ENCODE data around the gene AP4E1. TPM values are rescaled to one million over a fixed set of nuclear protein-coding genes. Genes with fewer than 3 reads are reported as not detected.
A peak's percentile ranks its signal among the peaks of the same experiment; 100 is the strongest.

The AP4E1 gene
- total RNA-seq, 1 donor from 2014 or later = 9.9 TPM

GRCh38 chr15:51048308-51048707, 139.8 kb downstream of the AP4E1 start:
- Histone ChIP-seq H3K27ac (ENCODE audit: low read depth, low read length) (no peak overlapping the region), H3K4me1 (ENCODE audit: control insufficient read depth in 3 of 3, insufficient read depth in 3 of 3, low read length in 3 of 3) (peaks cover 16 to 17% (median 16%) of the 10 kb centered on the region in 3 donors), H3K9me3 (ENCODE audit: control insufficient read depth in 3 of 3, low read length in 3 of 3) (no peaks in the 10 kb centered on the region), H3K9ac (ENCODE audit: low read depth in 1 of 3, low read length in 3 of 3) (no peak overlapping the region), H3K4me3 (ENCODE audit: low read length in 3 of 3) (no peak overlapping the region), H3K36me3 (ENCODE audit: control insufficient read depth in 3 of 3, insufficient read depth in 3 of 3, low read length in 3 of 3) (no peaks in the 10 kb centered on the region), H3K27me3 (ENCODE audit: control insufficient read depth in 3 of 3, insufficient read depth in 3 of 3, low read length in 3 of 3) (no peaks in the 10 kb centered on the region)

GRCh38 chr15:51049081-51049480, 140.6 kb downstream of the AP4E1 start:
- no peak overlapping the region for H3K27ac ChIP-seq (ENCODE audit: low read depth, low read length)
- no peaks in the 10 kb centered on the region for H3K36me3 ChIP-seq (ENCODE audit: control insufficient read depth in 3 of 3, insufficient read depth in 3 of 3, low read length in 3 of 3)
- no peaks in the 10 kb centered on the region for H3K27me3 ChIP-seq (ENCODE audit: control insufficient read depth in 3 of 3, insufficient read depth in 3 of 3, low read length in 3 of 3)
- no peak overlapping the region for H3K9ac ChIP-seq (ENCODE audit: low read depth in 1 of 3, low read length in 3 of 3)
- peaks cover 16 to 17% (median 16%) of the 10 kb centered on the region in 3 donors for H3K4me1 ChIP-seq (ENCODE audit: control insufficient read depth in 3 of 3, insufficient read depth in 3 of 3, low read length in 3 of 3)
- no peak overlapping the region for H3K4me3 ChIP-seq (ENCODE audit: low read length in 3 of 3)
- H3K9me3 ChIP-seq (ENCODE audit: control insufficient read depth in 3 of 3, low read length in 3 of 3) = no peaks in the 10 kb centered on the region

GRCh38 chr15:51051776-51052175, 143.3 kb downstream of the AP4E1 start:
- Histone ChIP-seq H3K27ac (ENCODE audit: low read depth, low read length) (peak overlapping the region; percentile 73), H3K9ac (ENCODE audit: low read depth in 1 of 3, low read length in 3 of 3) (peak overlapping the region in 1 of 3 donors; percentile 36), H3K36me3 (ENCODE audit: control insufficient read depth in 3 of 3, insufficient read depth in 3 of 3, low read length in 3 of 3) (no peaks in the 10 kb centered on the region), H3K27me3 (ENCODE audit: control insufficient read depth in 3 of 3, insufficient read depth in 3 of 3, low read length in 3 of 3) (no peaks in the 10 kb centered on the region), H3K4me1 (ENCODE audit: control insufficient read depth in 3 of 3, insufficient read depth in 3 of 3, low read length in 3 of 3) (peaks cover 16 to 17% (median 16%) of the 10 kb centered on the region in 3 donors), H3K4me3 (ENCODE audit: low read length in 3 of 3) (no peak overlapping the region), H3K9me3 (ENCODE audit: control insufficient read depth in 3 of 3, low read length in 3 of 3) (no peaks in the 10 kb centered on the region)

GRCh38 chr15:51053571-51053970, 145.1 kb downstream of the AP4E1 start:
- H3K27me3 ChIP-seq (ENCODE audit: control insufficient read depth in 3 of 3, insufficient read depth in 3 of 3, low read length in 3 of 3) = no peaks in the 10 kb centered on the region
- no peak overlapping the region for H3K9ac ChIP-seq (ENCODE audit: low read depth in 1 of 3, low read length in 3 of 3)
- no peak overlapping the region for H3K27ac ChIP-seq (ENCODE audit: low read depth, low read length)
- no peak overlapping the region for H3K4me3 ChIP-seq (ENCODE audit: low read length in 3 of 3)
- H3K4me1 ChIP-seq (ENCODE audit: control insufficient read depth in 3 of 3, insufficient read depth in 3 of 3, low read length in 3 of 3) = peaks cover 11 to 13% (median 13%) of the 10 kb centered on the region in 3 donors
- H3K36me3 ChIP-seq (ENCODE audit: control insufficient read depth in 3 of 3, insufficient read depth in 3 of 3, low read length in 3 of 3) = peaks cover 0 to 9% (median 0%) of the 10 kb centered on the region in 3 donors
- no peaks in the 10 kb centered on the region for H3K9me3 ChIP-seq (ENCODE audit: control insufficient read depth in 3 of 3, low read length in 3 of 3)

- H3K27me3 ChIP-seq (ENCODE audit: control insufficient read depth in 3 of 3, insufficient read depth in 3 of 3, low read length in 3 of 3) = no peaks in the 10 kb centered on the region
- H3K4me1 ChIP-seq (ENCODE audit: control insufficient read depth in 3 of 3, insufficient read depth in 3 of 3, low read length in 3 of 3) = peaks cover 11 to 13% (median 13%) of the 10 kb centered on the region in 3 donors
- H3K4me3 ChIP-seq (ENCODE audit: low read length in 3 of 3) = no peak overlapping the region
- H3K27ac ChIP-seq (ENCODE audit: low read depth, low read length) = no peak overlapping the region
- peaks cover 0 to 9% (median 0%) of the 10 kb centered on the region in 3 donors for H3K36me3 ChIP-seq (ENCODE audit: control insufficient read depth in 3 of 3, insufficient read depth in 3 of 3, low read length in 3 of 3)
- H3K9ac ChIP-seq (ENCODE audit: low read depth in 1 of 3, low read length in 3 of 3) = no peak overlapping the region
- H3K9me3 ChIP-seq (ENCODE audit: control insufficient read depth in 3 of 3, low read length in 3 of 3) = no peaks in the 10 kb centered on the region
Observed at GRCh38 chr15:51054535-51054934, 146.1 kb downstream of the AP4E1 start.

Other genes with a start within 250 kb of the AP4E1 start
- gene TRPM7, start 221.9 kb upstream of the AP4E1 start, total RNA-seq = 41.2 TPM
- gene SPPL2A, start 143.0 kb upstream of the AP4E1 start, total RNA-seq = 33.4 TPM
- 2.1 TPM for gene TNFAIP8L3, start 186.2 kb downstream of the AP4E1 start, total RNA-seq